Small intestine (tissue), 7 donors: ENCODE data around the gene BRINP3. TPM values are rescaled to one million over a fixed set of nuclear protein-coding genes. Genes with fewer than 3 reads are reported as not detected.
A peak's percentile ranks its signal among the peaks of the same experiment; 100 is the strongest.

Source experiments
- DNase-seq, 2 donors: peaks; one replicate each; pipeline versions ENCODE4 v3.0.0 to v3.0.0-alpha.2; 2013
- FAIRE-seq: peaks from 2 replicates; lab custom pipeline; 2012; peaks lifted over from hg19 to GRCh38; lab: Jason Lieb, UNC
- H3K27ac ChIP-seq, 3 donors: one replicate each; pipeline ENCODE4 v1.5.1; 2013; ENCODE audit warnings: low read length in 2 of 3, mild to moderate bottlenecking in 2 of 3, control low read depth in 1 of 3, inconsistent platforms in 1 of 3, low read depth in 1 of 3, moderate library complexity in 1 of 3
- H3K27me3 ChIP-seq, 3 donors: one replicate each; pipeline ENCODE4 v1.6.1; 2013; ENCODE audit warnings: low read length in 3 of 3, inconsistent platforms in 1 of 3; ENCODE audit not compliant: control insufficient read depth in 3 of 3, insufficient read depth in 3 of 3
- H3K36me3 ChIP-seq, 3 donors: one replicate each; pipeline ENCODE4 v1.6.1; 2013; ENCODE audit warnings: low read length in 3 of 3, inconsistent platforms in 1 of 3, low read depth in 1 of 3, mild to moderate bottlenecking in 1 of 3, moderate library complexity in 1 of 3; ENCODE audit not compliant: control insufficient read depth in 3 of 3, insufficient read depth in 2 of 3
- H3K4me1 ChIP-seq, 3 donors: one replicate each; pipeline ENCODE4 v1.6.1; 2013; ENCODE audit warnings: low read length in 2 of 3, inconsistent platforms in 1 of 3, low read depth in 1 of 3, mild to moderate bottlenecking in 1 of 3, moderate library complexity in 1 of 3; ENCODE audit not compliant: control insufficient read depth in 3 of 3, insufficient read depth in 2 of 3
- H3K4me3 ChIP-seq, 3 donors: one replicate each; pipeline ENCODE4 v1.5.1; 2013; ENCODE audit warnings: low read length in 3 of 3, control low read depth in 1 of 3, inconsistent platforms in 1 of 3, low read depth in 1 of 3, mild to moderate bottlenecking in 1 of 3, moderate library complexity in 1 of 3
- H3K9me3 ChIP-seq, 2 donors: one replicate each; pipeline ENCODE4 v1.6.1; 2013; ENCODE audit warnings: low read depth in 1 of 2, low read length in 1 of 2; ENCODE audit not compliant: control insufficient read depth in 2 of 2, insufficient read depth in 1 of 2
- WGBS, 3 donors: extraction: QIAGEN DNeasy Blood & Tissue Kit; methylation state at CpG; one replicate each; pipeline ENCODE4 v1.1.7; 2013; 5-methylcytosine and 5-hydroxymethylcytosine counted together
- polyA plus RNA-seq, 4 donors: library from polyadenylated mRNA; stranded (reverse) in 3 of 4; unstranded in 1 of 4; fragments of 200-250 nt in 3 of 4; fragments of 120-200 nt in 1 of 4; gene quantifications; one replicate each; pipeline versions ENCODE4 v1.2.1 to v1.2.3, GENCODE V29; 2013
- donor health status: healthy with polysubstance abuse.
- donor health status: control.
- donor health status: control.
- donor health status: Bipolar disorder and iron deficiency.
- donor health status: healthy.

BRINP3 gene
- polyA plus RNA-seq, 4 donors = 2.7 to 61.2 (median 7.8) TPM

DNA sequence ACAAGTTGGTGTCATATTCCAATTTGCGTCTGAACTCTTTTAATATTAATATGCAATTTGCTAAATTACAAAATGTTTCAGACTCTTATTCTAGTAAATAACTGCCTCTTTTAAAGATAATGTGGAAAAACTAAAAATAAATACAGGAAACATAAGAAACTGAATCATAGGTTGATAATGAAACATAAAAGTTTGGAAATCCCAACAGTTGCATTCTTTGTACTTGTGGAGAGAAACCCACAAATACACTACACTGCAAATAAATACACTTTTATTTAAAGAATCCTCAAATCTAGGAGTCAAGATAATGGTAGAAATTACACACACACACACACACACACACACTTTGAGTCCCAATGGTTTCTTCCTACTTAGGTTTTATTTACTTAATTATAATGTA lies 5.2 kb downstream of the BRINP3 start:
- FAIRE-seq (no peak), DNase-seq (peak; percentile 19 to 54)
- Histone ChIP-seq H3K36me3 (no peaks in the 10 kb centered on the region), H3K4me3 (peak overlapping the region in 1 of 3 donors; percentile 79), H3K4me1 (no peaks in the 10 kb centered on the region), H3K27me3 (peaks cover 0 to 5% (median 0%) of the 10 kb centered on the region in 3 donors), H3K9me3 (no peaks in the 10 kb centered on the region), H3K27ac (peak overlapping the region in 1 of 3 donors; percentile 41)
- WGBS, 3 donors = 13 to 63% (median 46%) methylated on average over 1 of the region's 1 CpG

DNA sequence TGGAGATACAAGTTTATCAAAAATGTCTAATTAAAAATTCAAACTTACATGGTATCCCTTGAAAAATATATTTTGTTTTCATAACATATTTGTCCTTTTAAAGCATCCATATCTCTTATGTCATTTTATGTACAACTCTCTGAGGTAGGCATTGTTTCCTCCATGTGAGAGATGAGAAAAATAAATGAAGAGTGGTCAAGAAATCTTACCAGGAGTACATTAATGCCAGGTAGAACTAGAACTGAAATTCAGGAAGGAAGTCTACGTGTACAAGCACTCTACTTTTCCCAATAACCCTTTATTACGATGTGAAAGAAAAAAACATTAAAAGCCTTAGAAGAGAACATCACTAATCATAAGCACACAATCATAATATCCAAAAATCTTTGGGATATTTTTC lies 5.6 kb downstream of the BRINP3 start:
- FAIRE-seq = no peak
- peak; percentile 42 to 55 for DNase-seq

DNA sequence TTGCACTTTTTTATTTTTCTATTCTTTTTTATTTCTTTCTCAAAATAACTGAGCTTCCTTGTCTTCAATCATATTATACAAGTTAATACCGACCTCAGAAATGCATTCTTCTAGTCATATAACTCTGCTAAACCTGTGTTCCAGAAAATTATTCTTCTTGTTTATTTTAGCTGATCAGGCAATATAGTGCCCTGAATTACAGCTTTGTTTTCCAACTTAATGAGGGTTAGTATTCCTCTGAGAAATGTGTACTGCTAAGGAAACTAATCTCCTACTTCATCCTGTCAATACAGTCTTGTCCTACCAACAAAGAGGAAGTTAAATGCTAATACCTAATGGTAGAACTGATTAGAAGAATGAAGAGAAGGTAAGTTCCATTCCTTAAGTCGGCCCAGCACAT lies 13.0 kb downstream of the BRINP3 start:
- H3K27ac ChIP-seq = no peak overlapping the region
- peak; percentile 35 to 43 for DNase-seq
- no peaks in the 10 kb centered on the region for H3K36me3 ChIP-seq
- H3K4me3 ChIP-seq = no peak overlapping the region
- FAIRE-seq = no peak
- H3K4me1 ChIP-seq = no peaks in the 10 kb centered on the region
- H3K9me3 ChIP-seq = no peaks in the 10 kb centered on the region
- no peaks in the 10 kb centered on the region for H3K27me3 ChIP-seq
- WGBS, 3 donors = 11 to 47% (median 24%) methylated on average over 2 of the region's 2 CpGs

More for the DNA sequence above, 5.6 kb downstream of the BRINP3 start:
- H3K27ac ChIP-seq = peak overlapping the region in 1 of 3 donors; percentile 41
- H3K36me3 ChIP-seq = no peaks in the 10 kb centered on the region
- 26 to 56% (median 39%) methylated on average over 2 of the region's 2 CpGs for WGBS, 3 donors
- H3K9me3 ChIP-seq = no peaks in the 10 kb centered on the region
- H3K27me3 ChIP-seq = peaks cover 0 to 3% (median 0%) of the 10 kb centered on the region in 3 donors
- H3K4me1 ChIP-seq = no peaks in the 10 kb centered on the region
- H3K4me3 ChIP-seq = peak overlapping the region in 2 of 3 donors; percentile 24 to 35

DNA sequence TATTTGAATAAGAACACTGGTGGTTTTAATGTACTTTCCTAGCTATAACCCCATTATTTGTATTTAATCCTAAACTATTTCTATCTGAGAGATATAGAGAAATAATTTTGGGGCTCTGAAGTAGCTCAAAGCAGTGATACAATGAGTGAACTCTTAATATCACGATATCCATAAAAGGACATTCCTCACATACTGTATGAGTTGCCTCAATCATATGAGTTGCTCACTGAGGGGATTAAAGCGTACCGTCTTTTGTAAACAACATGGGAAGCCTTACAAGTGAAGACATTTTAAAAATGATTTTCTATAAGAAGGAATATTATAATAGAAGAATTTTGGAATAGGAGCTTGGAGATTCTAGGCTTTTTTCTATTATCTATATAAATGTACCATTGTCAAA lies 21.5 kb downstream of the BRINP3 start:
- H3K27me3 ChIP-seq = no peaks in the 10 kb centered on the region
- DNase-seq (no peak), FAIRE-seq (no peak)
- H3K36me3 ChIP-seq = peaks cover 0 to 9% (median 0%) of the 10 kb centered on the region in 3 donors
- H3K27ac ChIP-seq = no peak overlapping the region
- no peak overlapping the region for H3K4me3 ChIP-seq
- no peaks in the 10 kb centered on the region for H3K9me3 ChIP-seq
- WGBS, 3 donors = 86 to 91% (median 91%) methylated on average over 3 of the region's 3 CpGs
- H3K4me1 ChIP-seq = no peaks in the 10 kb centered on the region

DNA sequence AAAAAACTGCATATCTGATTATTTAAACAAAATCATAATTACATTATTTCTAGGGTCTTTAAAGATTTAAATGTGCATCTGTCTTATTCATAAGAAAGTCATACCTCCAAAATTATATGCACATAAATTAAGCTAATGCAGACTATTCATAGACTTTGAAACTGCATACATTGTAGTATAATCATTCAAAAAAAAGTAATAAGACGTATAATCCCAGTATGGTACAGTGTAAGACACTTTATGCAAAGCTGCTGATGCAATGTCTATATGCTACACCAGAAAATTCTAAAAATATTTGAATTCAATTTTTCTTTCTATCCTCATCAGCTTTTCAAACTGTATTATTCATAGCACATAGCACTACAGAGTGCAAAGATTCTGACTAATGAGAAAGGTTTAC lies 22.0 kb downstream of the BRINP3 start:
- Histone ChIP-seq H3K4me1 (no peaks in the 10 kb centered on the region), H3K27me3 (no peaks in the 10 kb centered on the region), H3K4me3 (no peak overlapping the region), H3K27ac (no peak overlapping the region), H3K36me3 (peaks cover 0 to 9% (median 0%) of the 10 kb centered on the region in 3 donors), H3K9me3 (no peaks in the 10 kb centered on the region)
- FAIRE-seq (no peak), DNase-seq (no peak)
- WGBS, 3 donors = 32 to 70% (median 67%) methylated on average over 1 of the region's 1 CpG

DNA sequence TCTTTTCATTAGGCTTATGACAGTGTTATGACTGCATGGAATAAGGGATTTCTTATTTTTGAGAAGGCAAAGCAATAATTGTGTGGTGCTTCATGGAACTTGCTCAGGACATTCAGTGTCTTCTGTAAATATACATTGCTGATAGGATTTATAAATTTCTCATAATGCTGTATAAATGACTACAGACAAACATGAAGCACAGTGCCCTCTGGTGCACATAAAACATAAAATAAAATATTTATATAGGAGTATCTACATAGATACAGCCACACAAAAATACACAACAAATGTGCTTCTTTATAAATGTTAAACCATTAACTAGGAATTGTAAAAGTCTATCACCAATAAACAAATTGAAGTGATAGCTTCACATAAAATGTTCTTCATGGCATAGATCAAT lies 24.1 kb downstream of the BRINP3 start:
- Histone ChIP-seq H3K4me3 (no peak overlapping the region), H3K4me1 (peaks cover 0 to 3% (median 0%) of the 10 kb centered on the region in 3 donors), H3K36me3 (peaks cover 0 to 9% (median 0%) of the 10 kb centered on the region in 3 donors), H3K27me3 (no peaks in the 10 kb centered on the region), H3K27ac (no peak overlapping the region), H3K9me3 (no peaks in the 10 kb centered on the region)
- DNase-seq (no peak), FAIRE-seq (no peak)

DNA sequence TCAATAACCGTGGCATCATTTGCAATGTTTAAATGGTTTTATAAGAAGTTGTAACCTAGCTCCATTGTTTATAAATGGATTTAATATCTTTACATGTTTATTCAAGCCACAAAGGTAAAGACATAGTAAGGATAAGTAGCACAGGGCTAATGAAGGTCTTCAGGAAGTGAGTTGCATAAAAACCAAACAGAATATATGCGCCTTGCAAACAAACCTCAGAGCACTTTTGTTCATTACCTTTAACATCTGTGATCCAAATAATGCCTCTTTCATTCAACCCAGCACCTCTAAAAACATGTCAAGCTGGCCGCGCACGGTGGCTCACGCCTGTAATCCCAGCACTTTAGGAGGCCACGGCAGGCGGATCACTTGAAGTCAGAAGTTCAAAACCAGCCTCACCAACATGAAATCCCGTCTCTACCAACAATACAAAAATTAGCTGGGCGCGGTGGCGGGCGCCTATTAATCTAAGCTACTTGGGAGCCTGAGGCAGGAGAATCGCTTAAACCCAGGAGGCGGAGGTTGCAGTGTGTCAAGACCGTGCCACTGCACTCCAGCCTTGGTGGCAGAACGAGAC lies 25.3 kb downstream of the BRINP3 start:
- peak; percentile 62 for FAIRE-seq
- Histone ChIP-seq H3K9me3 (no peaks in the 10 kb centered on the region), H3K36me3 (peaks cover 0 to 9% (median 0%) of the 10 kb centered on the region in 3 donors), H3K4me3 (no peak overlapping the region), H3K27ac (no peak overlapping the region), H3K4me1 (peaks cover 0 to 3% (median 0%) of the 10 kb centered on the region in 3 donors), H3K27me3 (no peaks in the 10 kb centered on the region)
- WGBS, 3 donors = 90 to 93% (median 90%) methylated on average over 17 of the region's 17 CpGs
- peak in 1 of 2 donors; percentile 20 for DNase-seq

DNA sequence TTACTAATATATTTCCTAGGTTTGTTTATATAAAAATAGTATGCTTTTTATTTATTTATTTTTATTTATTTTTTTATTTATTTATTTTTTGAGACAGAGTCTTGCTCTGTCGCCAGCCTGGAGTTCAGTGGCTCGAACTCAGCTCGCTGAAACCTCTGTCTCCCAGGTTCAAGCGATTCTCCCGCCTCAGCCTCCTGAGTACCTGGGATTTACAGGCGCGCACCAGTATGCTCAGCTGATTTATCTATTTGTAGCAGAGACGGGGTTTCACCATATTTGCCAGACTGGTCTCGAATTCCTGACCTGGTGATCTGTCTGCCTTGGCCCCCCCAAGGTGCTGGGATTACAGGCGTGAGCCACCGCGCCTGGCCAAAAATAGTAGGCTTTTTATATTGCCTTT lies 33.2 kb downstream of the BRINP3 start:
- no peaks in the 10 kb centered on the region for H3K27me3 ChIP-seq
- H3K9me3 ChIP-seq = peaks cover 0 to 3% of the 10 kb centered on the region in 2 donors
- H3K4me1 ChIP-seq = no peaks in the 10 kb centered on the region
- 93 to 96% (median 95%) methylated on average over 12 of the region's 12 CpGs for WGBS, 3 donors
- H3K36me3 ChIP-seq = peaks cover 0 to 7% (median 0%) of the 10 kb centered on the region in 3 donors
- no peak overlapping the region for H3K27ac ChIP-seq
- DNase-seq (no peak), FAIRE-seq (no peak)
- H3K4me3 ChIP-seq = no peak overlapping the region

DNA sequence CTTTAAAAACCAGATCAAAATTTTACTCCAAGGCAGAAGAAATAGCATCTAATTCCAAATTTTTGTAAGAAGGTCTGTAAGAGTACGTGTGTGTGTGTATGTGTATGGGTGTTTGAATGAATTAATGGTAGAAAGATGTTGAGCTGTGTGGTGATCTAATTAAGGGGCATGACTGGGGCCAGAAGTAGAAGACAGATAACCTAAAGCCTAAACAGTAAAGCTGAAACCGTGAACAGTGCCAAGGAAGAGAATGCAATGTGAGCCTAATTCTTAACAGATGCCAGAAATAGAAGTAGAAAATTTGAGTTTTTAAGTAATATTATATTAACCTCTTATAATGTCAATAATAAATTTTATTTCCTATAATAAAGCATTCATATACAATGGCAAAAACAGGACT lies 38.2 kb downstream of the BRINP3 start:
- peaks cover 0 to 4% (median 0%) of the 10 kb centered on the region in 3 donors for H3K36me3 ChIP-seq
- 75 to 93% (median 84%) methylated on average over 2 of the region's 2 CpGs for WGBS, 3 donors
- no peak overlapping the region for H3K27ac ChIP-seq
- no peaks in the 10 kb centered on the region for H3K27me3 ChIP-seq
- H3K9me3 ChIP-seq = peaks cover 0 to under 1% of the 10 kb centered on the region in 2 donors
- no peak for DNase-seq
- no peak overlapping the region for H3K4me3 ChIP-seq
- FAIRE-seq = no peak
- no peaks in the 10 kb centered on the region for H3K4me1 ChIP-seq
